Gastrocnemius medialis (tissue), 4 donors: ENCODE measurements around the gene EXOC2.

Source experiments
- POLR2A ChIP-seq, 2 donors: fragments of 450-650 bp; IDR thresholded peaks; one replicate each; pipeline ENCODE4 v1.6.1; 2017; ENCODE audit warnings: antibody characterized with exemption in 2 of 2, mild to moderate bottlenecking in 2 of 2, moderate library complexity in 2 of 2
- TF ChIP-seq, protein P1 (sequence below), 5 experiments: fragments of 450-650 bp in 3 of 5; fragments of 200-600 bp in 2 of 5; sonication (generic) in 2 of 5; IDR thresholded peaks in 4 of 5; conservative IDR thresholded peaks in 1 of 5; 1 replicate in 4 of 5; 2 replicates in 1 of 5; pipeline ENCODE4 v1.5.1; 2016 to 2019; ENCODE audit warnings: antibody characterized with exemption in 5 of 5, mild to moderate bottlenecking in 3 of 5, moderate library complexity in 3 of 5

GRCh38 chr6:613981-614380 is 79.0 kb downstream of the EXOC2 start:
- TF ChIP-seq, protein P1, sequence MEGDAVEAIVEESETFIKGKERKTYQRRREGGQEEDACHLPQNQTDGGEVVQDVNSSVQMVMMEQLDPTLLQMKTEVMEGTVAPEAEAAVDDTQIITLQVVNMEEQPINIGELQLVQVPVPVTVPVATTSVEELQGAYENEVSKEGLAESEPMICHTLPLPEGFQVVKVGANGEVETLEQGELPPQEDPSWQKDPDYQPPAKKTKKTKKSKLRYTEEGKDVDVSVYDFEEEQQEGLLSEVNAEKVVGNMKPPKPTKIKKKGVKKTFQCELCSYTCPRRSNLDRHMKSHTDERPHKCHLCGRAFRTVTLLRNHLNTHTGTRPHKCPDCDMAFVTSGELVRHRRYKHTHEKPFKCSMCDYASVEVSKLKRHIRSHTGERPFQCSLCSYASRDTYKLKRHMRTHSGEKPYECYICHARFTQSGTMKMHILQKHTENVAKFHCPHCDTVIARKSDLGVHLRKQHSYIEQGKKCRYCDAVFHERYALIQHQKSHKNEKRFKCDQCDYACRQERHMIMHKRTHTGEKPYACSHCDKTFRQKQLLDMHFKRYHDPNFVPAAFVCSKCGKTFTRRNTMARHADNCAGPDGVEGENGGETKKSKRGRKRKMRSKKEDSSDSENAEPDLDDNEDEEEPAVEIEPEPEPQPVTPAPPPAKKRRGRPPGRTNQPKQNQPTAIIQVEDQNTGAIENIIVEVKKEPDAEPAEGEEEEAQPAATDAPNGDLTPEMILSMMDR (IDR thresholded peaks at IDR 0.05 in 4 of 5, conservative IDR thresholded peaks at IDR 0.05 in 1 of 5), result no peak
- TF ChIP-seq POLR2A (IDR thresholded peaks at IDR 0.05), result no peak
